ENCODE data around the gene SLC17A5.
"Not testable (repeated sequence)": the region's sequence is repeated elsewhere in the genome, so short reads cannot be mapped to it uniquely, and the experiment has no call there.

- TF ChIP-seq, protein P1, sequence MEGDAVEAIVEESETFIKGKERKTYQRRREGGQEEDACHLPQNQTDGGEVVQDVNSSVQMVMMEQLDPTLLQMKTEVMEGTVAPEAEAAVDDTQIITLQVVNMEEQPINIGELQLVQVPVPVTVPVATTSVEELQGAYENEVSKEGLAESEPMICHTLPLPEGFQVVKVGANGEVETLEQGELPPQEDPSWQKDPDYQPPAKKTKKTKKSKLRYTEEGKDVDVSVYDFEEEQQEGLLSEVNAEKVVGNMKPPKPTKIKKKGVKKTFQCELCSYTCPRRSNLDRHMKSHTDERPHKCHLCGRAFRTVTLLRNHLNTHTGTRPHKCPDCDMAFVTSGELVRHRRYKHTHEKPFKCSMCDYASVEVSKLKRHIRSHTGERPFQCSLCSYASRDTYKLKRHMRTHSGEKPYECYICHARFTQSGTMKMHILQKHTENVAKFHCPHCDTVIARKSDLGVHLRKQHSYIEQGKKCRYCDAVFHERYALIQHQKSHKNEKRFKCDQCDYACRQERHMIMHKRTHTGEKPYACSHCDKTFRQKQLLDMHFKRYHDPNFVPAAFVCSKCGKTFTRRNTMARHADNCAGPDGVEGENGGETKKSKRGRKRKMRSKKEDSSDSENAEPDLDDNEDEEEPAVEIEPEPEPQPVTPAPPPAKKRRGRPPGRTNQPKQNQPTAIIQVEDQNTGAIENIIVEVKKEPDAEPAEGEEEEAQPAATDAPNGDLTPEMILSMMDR (IDR thresholded peaks at IDR 0.05): not testable (repeated sequence)
- not testable (repeated sequence) for TF ChIP-seq POLR2A (IDR thresholded peaks at IDR 0.05)
These were observed 94.4 kb downstream of the SLC17A5 start for GRCh38 chr6:73559399-73559794.
